Stimulated activated CD8-positive, alpha-beta memory T cell treated with anti-CD3 and anti-CD28 coated beads, Interleukin-7, amount 100 ng/mL, for 24 hours (primary cell): Measurements from ENCODE around the gene KCTD14.
"Not testable (repeated sequence)": the region's sequence is repeated elsewhere in the genome, so short reads cannot be mapped to it uniquely, and the experiment has no call there.

Experiments
- DNase-seq: peaks from one replicate; pipeline ENCODE4 v3.0.0-alpha.2; 2020; ENCODE audit warnings: low read depth

Gene KCTD14

DNA sequence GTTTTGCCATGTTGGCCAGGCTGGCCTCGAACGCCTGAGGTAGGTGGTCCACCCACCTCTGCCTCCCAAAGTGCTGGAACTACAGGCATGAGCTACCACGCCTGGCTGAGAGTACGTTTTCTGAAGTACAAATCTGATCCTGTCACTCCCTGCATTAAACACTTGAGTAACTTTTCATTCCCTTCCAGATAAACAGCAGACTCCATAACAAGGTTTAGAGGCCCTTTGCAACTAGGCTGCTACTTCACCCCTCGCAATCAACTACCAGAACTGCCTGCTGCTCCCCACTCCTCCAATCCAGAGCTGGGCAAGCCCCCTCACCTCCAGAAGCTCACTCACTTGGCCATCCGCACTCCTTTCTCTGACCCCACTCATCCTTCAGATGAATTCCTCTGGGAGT is 1.5 kb downstream of the KCTD14 start:
- DNase-seq: no peak

- no peak for DNase-seq
These were observed 2.8 kb downstream of the KCTD14 start for GRCh38 chr11:78020246-78020645.

GRCh38 chr11:78019808-78020207 is 3.3 kb downstream of the KCTD14 start:
- DNase-seq: no peak

GRCh38 chr11:78015878-78016277 is 7.2 kb downstream of the KCTD14 start:
- no peak for DNase-seq

- DNase-seq: not testable (repeated sequence)
These were observed 8.0 kb downstream of the KCTD14 start for GRCh38 chr11:78014937-78015520.

- DNase-seq: no peak
These were observed 11.8 kb downstream of the KCTD14 start for GRCh38 chr11:78011301-78011700.

DNA sequence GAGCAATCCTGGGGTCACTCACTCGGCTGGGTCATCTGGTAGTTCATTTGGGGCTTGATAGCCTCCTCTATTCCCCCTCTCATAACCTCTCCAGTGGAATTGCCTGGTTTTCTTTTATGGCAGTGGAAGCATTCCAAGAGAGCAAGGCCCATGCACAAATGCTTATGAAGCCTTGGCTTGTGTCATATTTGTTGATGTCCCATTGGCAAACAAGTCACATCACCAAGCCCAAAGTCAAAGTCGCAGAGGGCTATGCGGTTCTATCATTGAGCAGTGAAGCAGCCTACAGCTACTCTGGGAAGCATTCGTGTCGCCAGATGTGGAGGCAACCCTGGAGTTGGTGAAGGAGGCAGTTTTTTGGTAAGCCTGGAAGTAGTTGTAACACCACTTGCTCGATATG is 12.3 kb downstream of the KCTD14 start:
- DNase-seq: no peak

DNA sequence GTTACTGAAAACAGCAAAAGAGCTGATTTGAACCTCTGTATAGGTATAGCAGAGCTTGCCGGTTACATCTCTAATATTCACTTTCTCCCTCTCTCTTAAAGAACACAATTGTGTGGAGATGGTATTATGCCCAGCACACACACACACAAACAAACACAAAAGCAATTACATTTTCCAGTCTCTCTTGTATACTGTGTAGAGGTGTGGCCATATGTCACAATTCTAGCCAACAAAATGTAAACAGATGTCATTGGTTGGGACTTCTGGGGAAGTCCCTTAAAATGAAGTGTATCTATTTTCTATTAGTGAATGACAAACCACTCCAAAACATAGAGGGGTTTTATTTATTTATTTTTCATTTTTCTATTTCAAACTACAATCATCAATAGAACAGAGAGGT is 12.8 kb downstream of the KCTD14 start:
- no peak for DNase-seq

GRCh38 chr11:78009062-78009461 is 14.0 kb downstream of the KCTD14 start:
- no peak for DNase-seq

- peak; percentile 4 for DNase-seq
These were observed 22.9 kb downstream of the KCTD14 start for GRCh38 chr11:78000193-78000592.

DNA sequence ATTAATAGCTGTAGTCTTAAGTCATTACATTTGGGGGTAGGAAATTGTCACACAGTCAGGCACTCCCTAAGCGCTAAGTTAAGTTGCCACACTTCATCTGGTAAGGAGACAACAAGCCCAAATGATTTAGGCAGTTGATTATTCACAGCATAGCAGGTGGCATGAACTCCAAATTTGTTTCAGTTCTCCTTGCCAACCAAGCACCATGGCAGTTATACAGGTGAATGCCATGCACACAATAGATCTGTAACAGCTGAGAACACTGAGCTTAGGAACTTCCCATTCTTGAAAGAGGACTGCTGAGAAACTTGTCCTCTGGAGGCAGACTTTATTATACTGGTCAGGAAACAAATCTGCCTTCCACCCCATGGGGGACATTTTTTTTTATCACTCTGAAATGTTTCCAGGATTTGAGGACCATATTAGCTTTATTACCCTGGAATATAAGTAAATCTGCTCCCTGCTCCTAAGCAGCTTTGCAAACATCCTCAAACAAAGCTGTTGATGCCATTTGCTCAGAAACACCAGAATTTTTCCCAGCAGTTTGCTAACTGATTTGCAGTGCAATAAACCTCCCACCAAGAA is 23.5 kb downstream of the KCTD14 start:
- no peak for DNase-seq

DNA sequence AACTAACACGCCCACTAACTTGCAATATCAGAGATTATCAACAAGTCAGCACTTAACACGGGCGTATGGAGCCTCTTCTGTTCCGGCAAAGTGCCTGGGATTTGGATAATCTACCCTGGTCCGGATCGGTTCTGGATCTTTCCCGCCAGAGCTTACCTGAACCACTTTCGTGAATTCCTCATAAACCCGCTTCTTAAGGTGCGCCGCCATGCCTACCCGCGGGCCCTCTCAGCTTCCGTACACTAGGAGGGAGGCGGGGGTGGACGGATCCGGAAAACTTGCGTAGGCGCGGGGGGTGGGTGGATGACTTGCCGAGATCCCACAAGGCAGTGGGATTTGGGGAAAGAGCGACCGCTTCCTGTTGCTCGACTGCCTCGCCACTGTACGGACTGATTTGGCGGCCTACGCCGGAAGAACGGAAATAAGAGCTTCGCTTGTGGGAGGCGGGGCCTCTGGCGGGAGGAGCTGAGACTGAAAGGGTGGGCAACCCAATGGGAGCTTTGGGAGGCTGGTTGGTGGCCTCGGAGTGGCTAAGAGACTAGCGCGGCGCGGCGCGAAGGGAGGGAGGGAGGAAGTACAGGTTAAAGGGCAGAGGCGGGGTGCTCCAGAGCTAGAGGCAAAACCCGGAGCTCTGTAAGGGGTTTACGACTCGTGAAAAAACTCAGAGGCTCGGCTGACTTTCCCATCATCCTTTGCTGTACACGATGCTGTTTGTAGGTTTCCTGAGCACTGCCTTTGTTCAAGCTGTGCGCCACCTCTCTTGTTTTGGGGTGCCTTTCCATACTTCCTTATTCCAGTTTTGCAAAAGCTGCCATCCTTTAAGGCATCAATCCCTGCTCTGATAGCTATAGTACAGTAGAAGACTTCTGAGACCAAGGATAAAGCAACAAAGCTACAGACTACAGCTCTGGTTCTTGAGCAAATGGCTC is 28.4 kb downstream of the KCTD14 start, which contains the start of gene INTS4:
Gene INTS4 (minus strand): TSS at position 235 of the 929 bp plus-strand sequence. CDS start 25 bp downstream, at position 210.
- DNase-seq: peak; percentile 93

- no peak for DNase-seq
These were observed 29.2 kb downstream of the KCTD14 start for GRCh38 chr11:77993902-77994301.

DNA sequence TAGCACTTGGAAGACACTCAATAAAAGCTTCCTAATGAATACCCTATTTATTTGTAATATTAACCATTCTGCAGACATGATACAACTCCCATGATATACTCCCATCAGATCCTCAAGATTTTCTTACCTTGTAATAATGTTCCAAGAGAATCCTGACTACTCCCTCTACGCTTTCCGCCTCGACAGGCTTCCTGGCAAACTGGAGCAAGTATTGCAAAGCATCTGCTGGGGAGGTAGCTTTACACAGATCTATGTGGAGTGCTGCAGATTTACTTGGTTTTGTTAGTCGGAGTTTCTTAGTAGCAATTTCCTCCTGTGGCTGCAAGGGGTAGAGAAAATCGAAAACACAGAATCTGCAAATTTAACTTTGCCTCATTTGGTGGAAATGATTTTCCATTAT is 32.1 kb downstream of the KCTD14 start:
- no peak for DNase-seq

DNA sequence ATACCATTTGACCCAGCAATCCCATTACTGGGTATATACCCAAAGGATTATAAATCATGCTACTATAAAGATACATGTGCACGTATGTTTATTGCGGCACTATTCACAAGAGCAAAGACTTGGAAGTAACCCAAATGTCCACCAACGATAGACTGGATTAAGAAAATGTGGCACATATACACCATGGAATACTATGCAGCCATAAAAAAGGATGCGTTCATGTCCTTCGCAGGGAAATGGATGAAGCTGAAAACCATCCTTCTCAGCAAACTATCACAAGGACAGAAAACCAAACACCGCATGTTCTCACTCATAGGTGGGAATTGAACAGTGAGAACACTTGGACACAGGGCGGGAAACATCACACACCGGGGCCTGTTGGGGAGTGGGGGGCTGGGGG is 36.6 kb downstream of the KCTD14 start:
- DNase-seq: not testable (repeated sequence)

- no peak for DNase-seq
These were observed 41.6 kb downstream of the KCTD14 start for GRCh38 chr11:77981346-77981947.

- DNase-seq: no peak
These were observed 54.7 kb downstream of the KCTD14 start for GRCh38 chr11:77968337-77968736.

DNA sequence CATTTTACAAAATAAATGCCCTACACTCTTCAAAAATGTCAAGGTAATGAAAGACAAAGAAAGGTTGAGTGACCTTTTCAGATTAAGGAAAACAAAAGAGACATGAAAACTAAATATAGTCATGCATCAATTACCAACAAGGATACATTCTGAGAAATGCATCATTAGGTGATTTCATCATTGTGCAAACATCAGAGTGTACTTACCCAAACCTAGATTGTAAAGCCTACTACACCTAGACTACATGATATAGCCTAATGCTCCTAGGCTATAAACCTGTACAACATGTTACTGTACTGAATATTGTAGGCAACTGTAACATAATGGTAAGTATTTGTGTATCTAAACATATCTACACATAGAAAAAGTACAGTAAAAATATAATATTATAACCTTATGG is 55.3 kb downstream of the KCTD14 start:
- DNase-seq: no peak

DNA sequence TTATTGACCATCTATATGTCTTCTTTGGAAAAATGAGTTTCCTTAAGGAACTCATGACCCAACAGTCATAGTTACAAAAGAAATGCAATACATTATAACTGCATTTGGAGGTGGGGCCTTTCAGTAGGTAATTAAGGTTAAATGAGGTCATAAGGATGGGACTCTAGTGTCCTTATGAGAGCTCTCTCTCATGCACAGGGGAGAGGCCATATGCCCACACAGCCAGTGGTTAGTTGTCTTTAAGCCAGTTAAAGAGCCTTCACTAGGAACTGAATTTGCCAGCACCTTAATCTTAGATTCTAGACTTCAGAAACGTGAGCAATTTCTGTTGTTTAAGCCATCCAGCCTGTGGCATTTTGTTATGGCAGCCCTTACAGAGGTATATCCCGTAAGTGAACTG is 56.0 kb downstream of the KCTD14 start:
- DNase-seq: no peak

- DNase-seq: no peak
These were observed 56.7 kb downstream of the KCTD14 start for GRCh38 chr11:77966338-77966737.
